ENCODE data around the gene RP2.

Gene RP2

GRCh38 chrX:46796574-46797191, 40.2 kb upstream of the RP2 start:
- no peaks in the 10 kb centered on the region for H3K27me3 ChIP-seq (ENCODE audit: insufficient read depth, low read depth, severe bottlenecking)
- H3K4me3 ChIP-seq (ENCODE audit: low read depth, low read length): no peak overlapping the region
- peak; percentile 68 for DNase-seq
- peak; percentile 74 for TF ChIP-seq CTCF (IDR thresholded peaks at IDR 0.05; ENCODE audit: low read depth, low read length)
- H3K9me3 ChIP-seq (ENCODE audit: severe bottlenecking): no peaks in the 10 kb centered on the region
- no peaks in the 10 kb centered on the region for H3K36me3 ChIP-seq
- H3K27ac ChIP-seq: no peak overlapping the region

GRCh38 chrX:46803140-46803539, 33.7 kb upstream of the RP2 start:
- Histone ChIP-seq H3K4me3 (ENCODE audit: low read depth, low read length) (no peak overlapping the region), H3K27me3 (ENCODE audit: insufficient read depth, low read depth, severe bottlenecking) (peaks cover 11% of the 10 kb centered on the region), H3K27ac (no peak overlapping the region), H3K36me3 (no peaks in the 10 kb centered on the region), H3K9me3 (ENCODE audit: severe bottlenecking) (no peaks in the 10 kb centered on the region)
- no peak for DNase-seq
- TF ChIP-seq CTCF (IDR thresholded peaks at IDR 0.05; ENCODE audit: low read depth, low read length): no peak

GRCh38 chrX:46805270-46805669, 31.6 kb upstream of the RP2 start:
- Histone ChIP-seq H3K4me3 (ENCODE audit: low read depth, low read length) (no peak overlapping the region), H3K27me3 (ENCODE audit: insufficient read depth, low read depth, severe bottlenecking) (peaks cover 11% of the 10 kb centered on the region), H3K36me3 (no peaks in the 10 kb centered on the region), H3K9me3 (ENCODE audit: severe bottlenecking) (no peaks in the 10 kb centered on the region), H3K27ac (no peak overlapping the region)
- TF ChIP-seq CTCF (IDR thresholded peaks at IDR 0.05; ENCODE audit: low read depth, low read length): no peak
- DNase-seq: no peak

GRCh38 chrX:46811121-46811520, 25.7 kb upstream of the RP2 start:
- Histone ChIP-seq H3K9me3 (ENCODE audit: severe bottlenecking) (no peaks in the 10 kb centered on the region), H3K4me3 (ENCODE audit: low read depth, low read length) (no peak overlapping the region), H3K27me3 (ENCODE audit: insufficient read depth, low read depth, severe bottlenecking) (peaks cover 8% of the 10 kb centered on the region), H3K27ac (no peak overlapping the region), H3K36me3 (no peaks in the 10 kb centered on the region)
- DNase-seq: no peak
- TF ChIP-seq CTCF (IDR thresholded peaks at IDR 0.05; ENCODE audit: low read depth, low read length): no peak

GRCh38 chrX:46812445-46812844, 24.4 kb upstream of the RP2 start:
- no peak for DNase-seq
- Histone ChIP-seq H3K27ac (no peak overlapping the region), H3K27me3 (ENCODE audit: insufficient read depth, low read depth, severe bottlenecking) (peaks cover 3% of the 10 kb centered on the region), H3K9me3 (ENCODE audit: severe bottlenecking) (no peaks in the 10 kb centered on the region), H3K4me3 (ENCODE audit: low read depth, low read length) (no peak overlapping the region), H3K36me3 (no peaks in the 10 kb centered on the region)
- no peak for TF ChIP-seq CTCF (IDR thresholded peaks at IDR 0.05; ENCODE audit: low read depth, low read length)

- no peak overlapping the region for H3K4me3 ChIP-seq (ENCODE audit: low read depth, low read length)
- no peak for DNase-seq
- H3K27me3 ChIP-seq (ENCODE audit: insufficient read depth, low read depth, severe bottlenecking): peaks cover 3% of the 10 kb centered on the region
- H3K9me3 ChIP-seq (ENCODE audit: severe bottlenecking): no peaks in the 10 kb centered on the region
- TF ChIP-seq CTCF (IDR thresholded peaks at IDR 0.05; ENCODE audit: low read depth, low read length): no peak
- H3K27ac ChIP-seq: no peak overlapping the region
- no peaks in the 10 kb centered on the region for H3K36me3 ChIP-seq
Measured at GRCh38 chrX:46814966-46815365, 21.9 kb upstream of the RP2 start.

All from WERI-Rb-1 (cell line).